ENCODE measurements around the gene PGLYRP3. TPM values are rescaled to one million over a fixed set of nuclear protein-coding genes. Genes with fewer than 3 reads are reported as not detected.
A peak's percentile ranks its signal among the peaks of the same experiment; 100 is the strongest.

The PGLYRP3 gene
- total RNA-seq, 1 donor from 2014 or later, result not detected

- Mint-ChIP-seq H3K9me3 (no peaks in the 10 kb centered on the region), H3K4me3 (no peak overlapping the region), H3K36me3 (ENCODE audit: low read depth) (no peaks in the 10 kb centered on the region), H3K27me3 (ENCODE audit: low read depth) (peaks cover 27% of the 10 kb centered on the region), H3K27ac (ENCODE audit: unreplicated experiment) (no peak overlapping the region), H3K4me1 (no peaks in the 10 kb centered on the region)
- DNase-seq (ENCODE audit: low read depth, low spot score), result peak; percentile 25
- peak; percentile 66 for TF ChIP-seq CTCF (conservative IDR thresholded peaks at IDR 0.05)
Measured at GRCh38 chr1:153355445-153356071, 42.8 kb upstream of the PGLYRP3 start.

- no peak for TF ChIP-seq CTCF (conservative IDR thresholded peaks at IDR 0.05)
- no peak for DNase-seq (ENCODE audit: low read depth, low spot score)
Measured at GRCh38 chr1:153354515-153355193, 41.9 kb upstream of the PGLYRP3 start.

GRCh38 chr1:153353226-153353947 lies 40.6 kb upstream of the PGLYRP3 start:
- peak; percentile 64 for TF ChIP-seq CTCF (conservative IDR thresholded peaks at IDR 0.05)
- no peaks in the 10 kb centered on the region for H3K36me3 Mint-ChIP-seq (ENCODE audit: low read depth)

More at GRCh38 chr1:153354515-153355193, 41.9 kb upstream of the PGLYRP3 start:
- Mint-ChIP-seq H3K4me3 (no peak overlapping the region), H3K9me3 (no peaks in the 10 kb centered on the region), H3K36me3 (ENCODE audit: low read depth) (no peaks in the 10 kb centered on the region), H3K4me1 (no peaks in the 10 kb centered on the region), H3K27ac (ENCODE audit: unreplicated experiment) (no peak overlapping the region), H3K27me3 (ENCODE audit: low read depth) (peaks cover 35% of the 10 kb centered on the region)

GRCh38 chr1:153352523-153352922 lies 39.8 kb upstream of the PGLYRP3 start:
- TF ChIP-seq CTCF (conservative IDR thresholded peaks at IDR 0.05), result peak; percentile 98
- no peak overlapping the region for H3K4me3 Mint-ChIP-seq
- no peaks in the 10 kb centered on the region for H3K36me3 Mint-ChIP-seq (ENCODE audit: low read depth)
- H3K9me3 Mint-ChIP-seq, result no peaks in the 10 kb centered on the region
- H3K27me3 Mint-ChIP-seq (ENCODE audit: low read depth), result peaks cover 52% of the 10 kb centered on the region
- peak; percentile 56 for DNase-seq (ENCODE audit: low read depth, low spot score)
- no peaks in the 10 kb centered on the region for H3K4me1 Mint-ChIP-seq
- H3K27ac Mint-ChIP-seq (ENCODE audit: unreplicated experiment), result no peak overlapping the region

More at GRCh38 chr1:153353226-153353947, 40.6 kb upstream of the PGLYRP3 start:
- Mint-ChIP-seq H3K4me1 (no peaks in the 10 kb centered on the region), H3K9me3 (no peaks in the 10 kb centered on the region), H3K27ac (ENCODE audit: unreplicated experiment) (no peak overlapping the region), H3K4me3 (no peak overlapping the region), H3K27me3 (ENCODE audit: low read depth) (peaks cover 47% of the 10 kb centered on the region)
- DNase-seq (ENCODE audit: low read depth, low spot score), result peak; percentile 5

- Mint-ChIP-seq H3K9me3 (no peaks in the 10 kb centered on the region), H3K4me3 (no peak overlapping the region), H3K36me3 (ENCODE audit: low read depth) (no peaks in the 10 kb centered on the region), H3K27ac (ENCODE audit: unreplicated experiment) (no peak overlapping the region), H3K27me3 (ENCODE audit: low read depth) (peaks cover 64% of the 10 kb centered on the region), H3K4me1 (no peaks in the 10 kb centered on the region)
- no peak for DNase-seq (ENCODE audit: low read depth, low spot score)
- no peak for TF ChIP-seq CTCF (conservative IDR thresholded peaks at IDR 0.05)
Measured at GRCh38 chr1:153350321-153350957, 37.7 kb upstream of the PGLYRP3 start.
